ENCODE data around the gene PARP12.

GRCh38 chr7:140025241-140025640 is 37.5 kb downstream of the PARP12 start:
- TF ChIP-seq ADNP (tag; IDR thresholded peaks at IDR 0.05) = no peak
- TF ChIP-seq ZNF644 (tag; IDR thresholded peaks at IDR 0.05; ENCODE audit: low read depth) = no peak
- no peak for TF ChIP-seq CTCF (IDR thresholded peaks at IDR 0.05 in 2 of 3, conservative IDR thresholded peaks at IDR 0.05 in 1 of 3; ENCODE audit: insufficient read depth in 2 of 3, low read depth in 1 of 3, low read length in 3 of 3)
- no peak for TF ChIP-seq ZKSCAN1 (IDR thresholded peaks at IDR 0.05; ENCODE audit: low read depth, low read length)

Measured in K562 (cell line).